HG03159 (cell line): ENCODE results near the gene CDCA8.

Experiments
- ATAC-seq: cut with Tn5 transposase; IDR thresholded peaks from one replicate; pipeline ENCODE4 v1.9.1; 2021; ENCODE audit warnings: mild to moderate bottlenecking, moderate library complexity; ENCODE audit not compliant: unreplicated experiment

CDCA8 gene

DNA sequence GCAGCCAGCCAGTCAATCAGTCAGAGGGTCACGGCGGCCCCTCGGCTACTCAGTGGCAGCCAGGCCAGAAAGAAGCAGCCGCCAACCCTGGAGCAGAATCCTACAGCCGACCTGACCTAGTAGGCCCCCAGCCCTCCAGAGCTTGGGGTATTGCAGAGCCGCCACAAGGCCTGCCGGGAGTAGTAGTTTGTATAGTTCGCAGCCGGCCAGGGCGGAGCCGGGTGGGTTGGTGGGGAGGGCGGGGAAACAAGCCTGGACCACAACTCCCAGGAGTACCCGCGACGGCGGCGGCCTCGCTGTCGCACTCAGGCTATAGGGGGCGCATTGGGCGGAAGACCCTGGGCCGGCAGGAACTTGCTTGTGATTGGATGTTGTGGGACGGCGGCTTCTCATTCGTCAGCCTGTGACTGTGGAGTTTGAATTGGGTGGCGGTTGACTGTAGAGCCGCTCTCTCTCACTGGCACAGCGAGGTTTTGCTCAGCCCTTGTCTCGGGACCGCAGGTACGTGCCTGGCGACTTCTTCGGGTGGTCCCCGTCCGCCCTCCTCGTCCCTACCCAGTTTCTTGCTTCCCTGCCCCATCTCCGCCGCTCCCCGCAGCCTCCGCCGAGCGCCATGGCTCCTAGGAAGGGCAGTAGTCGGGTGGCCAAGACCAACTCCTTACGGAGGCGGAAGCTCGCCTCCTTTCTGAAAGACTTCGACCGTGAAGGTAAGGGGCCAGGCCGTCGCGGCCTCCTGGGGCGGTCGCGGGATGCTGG is at the start of gene CDCA8:
CDCA8 (plus strand) TSS at position 439 of the 756 bp plus-strand sequence; CDS start at position 614, 175 bp downstream.
- ATAC-seq, result peak; percentile 76

GRCh38 chr1:37647281-37647680 is 45.0 kb upstream of the CDCA8 start:
- ATAC-seq, result no peak

GRCh38 chr1:37650173-37650572 is 42.1 kb upstream of the CDCA8 start:
- no peak for ATAC-seq

DNA sequence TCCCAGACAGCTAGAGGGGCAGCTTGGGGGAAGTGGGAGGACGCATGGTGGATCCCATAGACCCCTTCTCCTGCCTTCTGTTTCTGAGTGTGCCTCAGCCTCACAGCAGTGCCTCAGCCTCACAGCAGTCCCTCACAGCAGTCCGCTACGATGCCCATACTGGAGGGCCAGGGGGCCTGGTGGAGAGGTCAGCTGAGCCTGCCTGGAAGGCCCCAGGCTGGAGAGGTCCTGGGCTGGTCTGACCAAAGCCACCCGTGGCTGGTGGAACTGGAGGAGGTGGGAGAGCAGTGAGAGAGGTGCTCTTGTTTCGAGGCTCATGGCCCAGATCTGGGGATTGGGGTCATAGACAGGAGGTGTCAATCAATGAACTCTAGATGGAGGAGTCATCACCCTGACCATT is 41.6 kb upstream of the CDCA8 start:
- ATAC-seq, result no peak

GRCh38 chr1:37651803-37652202 is 40.5 kb upstream of the CDCA8 start:
- ATAC-seq, result no peak

DNA sequence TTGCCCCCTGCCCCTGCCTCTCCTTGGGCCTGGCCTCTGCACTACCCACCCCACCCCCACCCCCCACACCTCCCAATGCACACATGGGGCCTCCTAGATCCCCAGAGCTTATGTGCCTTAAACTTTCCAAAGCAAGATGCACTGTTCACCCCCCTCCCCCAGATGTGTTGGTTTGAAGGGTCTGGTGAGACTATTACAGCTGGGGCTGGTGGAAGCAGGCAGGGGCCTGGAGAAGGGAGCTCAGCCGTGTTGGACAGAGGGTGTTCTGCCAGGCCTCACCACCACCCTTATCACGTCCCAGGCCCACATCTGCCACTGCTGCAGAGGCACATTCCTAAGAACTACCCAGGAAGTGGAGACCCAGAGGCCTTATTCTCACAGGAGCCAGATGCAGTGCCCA is 39.3 kb upstream of the CDCA8 start:
- ATAC-seq, result no peak

DNA sequence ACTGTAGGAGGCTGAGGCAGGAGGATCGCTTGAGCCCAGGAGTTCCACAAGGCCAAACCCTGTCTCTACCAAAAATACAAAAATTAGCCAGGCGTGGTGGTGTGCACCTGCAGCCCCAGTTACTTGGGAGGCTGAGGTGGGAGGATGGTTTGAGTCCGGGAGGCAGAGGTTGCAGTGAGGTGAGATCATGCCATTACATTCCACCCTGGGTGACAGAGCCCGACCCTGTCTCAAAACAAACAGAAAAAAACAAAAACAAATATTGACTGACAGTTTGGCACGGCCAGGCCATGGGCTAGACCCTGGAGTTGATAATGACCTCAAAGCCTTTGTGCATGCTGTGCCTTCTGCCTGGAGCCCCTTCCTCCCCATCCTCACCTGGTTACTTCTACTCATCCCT is 38.4 kb upstream of the CDCA8 start:
- no peak for ATAC-seq

GRCh38 chr1:37655274-37655673 is 37.0 kb upstream of the CDCA8 start:
- no peak for ATAC-seq

GRCh38 chr1:37656026-37656425 is 36.3 kb upstream of the CDCA8 start:
- ATAC-seq, result no peak

GRCh38 chr1:37656881-37657280 is 35.4 kb upstream of the CDCA8 start:
- no peak for ATAC-seq

DNA sequence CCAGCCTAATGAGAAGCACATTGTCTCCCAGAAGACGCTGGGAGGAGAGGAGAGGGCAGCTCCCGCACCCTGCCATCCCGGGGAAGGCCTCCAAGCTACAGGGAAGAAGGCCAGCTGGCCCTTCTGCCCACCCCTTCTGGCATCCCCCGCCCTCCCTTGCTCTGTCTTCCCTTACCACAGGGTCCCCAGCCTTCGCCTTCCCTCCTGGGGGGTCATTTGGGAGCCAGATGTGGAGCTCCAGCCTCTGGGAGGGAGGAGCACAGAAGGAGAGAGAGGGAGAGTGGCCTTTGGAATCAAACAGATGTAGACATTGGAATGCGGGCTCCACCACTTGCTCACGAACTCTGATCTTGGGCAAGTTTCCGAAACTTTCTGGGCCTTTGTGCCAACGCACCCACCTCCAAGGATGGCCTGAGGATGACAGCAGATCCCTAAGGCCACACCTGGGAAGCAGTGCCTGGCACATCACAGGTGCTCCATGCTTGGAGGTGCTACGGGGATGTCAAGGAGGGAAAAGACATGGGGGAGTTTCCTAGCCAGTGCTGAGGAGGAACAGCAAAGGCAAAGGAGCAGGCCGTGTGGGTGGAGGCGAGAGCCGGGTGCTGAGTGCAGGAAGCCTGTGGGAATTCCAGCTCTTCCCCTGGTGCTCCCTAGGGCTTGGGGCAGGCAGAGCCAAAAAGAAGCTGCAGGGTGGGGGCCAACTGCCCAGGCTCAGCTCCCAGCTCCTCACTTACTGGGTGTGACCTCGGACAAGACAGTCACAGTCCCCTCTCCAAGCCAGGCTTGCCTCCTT is 34.5 kb upstream of the CDCA8 start:
- ATAC-seq, result no peak

DNA sequence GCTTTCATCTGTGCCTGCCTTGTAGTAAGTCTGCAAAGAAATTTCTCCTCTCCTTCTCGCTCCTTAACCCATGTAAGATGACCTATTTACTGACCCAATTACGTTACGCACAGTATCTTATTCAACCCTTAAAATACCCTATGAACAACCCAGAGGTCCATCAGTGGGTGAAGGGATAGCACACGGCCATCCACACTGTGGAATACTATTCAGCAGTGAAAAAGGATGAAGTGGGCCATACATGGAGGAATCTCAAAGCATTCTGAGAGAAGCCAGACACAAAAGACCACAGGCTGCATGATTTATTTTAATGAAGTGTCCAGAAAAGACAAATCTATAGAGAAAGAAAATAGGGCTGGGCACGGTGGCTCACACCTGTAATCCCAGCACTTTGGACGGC is 33.8 kb upstream of the CDCA8 start:
- ATAC-seq, result no peak

- ATAC-seq, result no peak
Measured at GRCh38 chr1:37660664-37661063, 31.7 kb upstream of the CDCA8 start.

- no peak for ATAC-seq
Measured at GRCh38 chr1:37661401-37661800, 30.9 kb upstream of the CDCA8 start.

GRCh38 chr1:37662031-37662755 is 30.1 kb upstream of the CDCA8 start:
- no peak for ATAC-seq

- ATAC-seq, result no peak
Measured at GRCh38 chr1:37663426-37664000, 28.8 kb upstream of the CDCA8 start.

- ATAC-seq, result no peak
Measured at GRCh38 chr1:37666241-37666867, 26.0 kb upstream of the CDCA8 start.

DNA sequence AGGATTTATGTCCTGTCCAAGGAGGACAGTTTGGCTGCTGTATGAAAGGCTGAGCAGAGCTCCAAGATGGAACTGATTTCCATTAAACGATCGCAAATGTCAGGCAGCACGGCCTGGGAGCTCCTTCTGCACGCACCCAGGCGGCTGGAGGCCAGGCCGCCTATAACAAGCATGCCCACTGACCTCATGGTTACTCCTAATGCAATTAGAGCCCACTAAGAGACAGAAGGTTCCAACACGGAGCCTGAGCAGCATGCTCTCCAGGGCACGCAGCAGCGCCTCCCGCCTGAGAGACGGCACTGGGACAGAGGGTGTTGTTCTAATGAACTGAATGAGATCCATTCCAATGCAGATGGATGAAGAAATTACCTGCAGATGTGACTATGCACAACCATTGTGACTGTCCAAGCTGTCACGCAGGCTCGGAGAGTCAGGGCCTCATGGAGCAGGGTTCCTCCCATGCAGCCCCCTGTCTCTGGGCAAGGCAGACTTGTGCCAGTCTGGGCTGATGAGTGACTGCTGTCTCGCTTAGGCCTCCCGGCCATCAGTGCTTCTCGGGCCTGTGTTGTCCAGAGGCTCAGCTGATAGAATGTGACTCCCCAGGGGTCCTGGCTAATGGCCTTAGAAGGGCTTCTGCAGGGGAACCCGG is 25.2 kb upstream of the CDCA8 start:
- no peak for ATAC-seq

- no peak for ATAC-seq
Measured at GRCh38 chr1:37670133-37670532, 22.2 kb upstream of the CDCA8 start.

DNA sequence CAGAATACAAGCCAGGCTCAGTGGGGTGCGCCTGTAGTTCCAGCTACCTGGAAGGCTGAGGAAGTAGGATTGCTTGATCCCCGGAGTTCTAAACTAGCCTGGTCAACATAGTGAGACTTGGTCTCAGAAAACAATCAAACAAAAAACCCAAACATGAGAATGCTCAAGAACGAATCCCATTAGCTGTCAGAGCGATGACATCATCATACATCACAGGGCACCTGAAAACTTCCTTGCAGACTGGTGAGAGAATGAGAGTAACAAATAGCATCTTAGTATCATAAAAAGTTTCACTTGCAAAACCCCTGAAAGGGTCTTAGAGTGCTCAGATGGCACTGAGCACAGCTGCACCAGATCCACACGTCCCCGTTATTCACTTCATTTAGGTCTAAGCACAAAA is 21.1 kb upstream of the CDCA8 start:
- no peak for ATAC-seq
